Panc1 (cell line): Measurements from ENCODE around the gene HES1.

Source experiments
- CTCF ChIP-seq: fragments of 450-650 bp; IDR thresholded peaks from 2 replicates; pipeline ENCODE4 v1.5.1; 2017; ENCODE audit warnings: mild to moderate bottlenecking
- POLR2AphosphoS5 ChIP-seq: IDR thresholded peaks from 2 replicates; pipeline ENCODE4 v1.6.1; 2012; ENCODE audit warnings: mild to moderate bottlenecking, low read depth, low read length, moderate library complexity
- REST ChIP-seq, 2 experiments: IDR thresholded peaks; 2 replicates each; pipeline ENCODE4 v1.6.1; 2011 to 2012; ENCODE audit warnings: low read depth in 2 of 2, control low read depth in 1 of 2, low read length in 1 of 2, mild to moderate bottlenecking in 1 of 2, moderate library complexity in 1 of 2; ENCODE audit not compliant: insufficient read depth in 1 of 2
- SIN3A ChIP-seq: IDR thresholded peaks from 2 replicates; pipeline ENCODE4 v1.6.1; 2012; ENCODE audit warnings: low read depth, mild to moderate bottlenecking, low read length, moderate library complexity, borderline replicate concordance; ENCODE audit not compliant: insufficient read depth

DNA sequence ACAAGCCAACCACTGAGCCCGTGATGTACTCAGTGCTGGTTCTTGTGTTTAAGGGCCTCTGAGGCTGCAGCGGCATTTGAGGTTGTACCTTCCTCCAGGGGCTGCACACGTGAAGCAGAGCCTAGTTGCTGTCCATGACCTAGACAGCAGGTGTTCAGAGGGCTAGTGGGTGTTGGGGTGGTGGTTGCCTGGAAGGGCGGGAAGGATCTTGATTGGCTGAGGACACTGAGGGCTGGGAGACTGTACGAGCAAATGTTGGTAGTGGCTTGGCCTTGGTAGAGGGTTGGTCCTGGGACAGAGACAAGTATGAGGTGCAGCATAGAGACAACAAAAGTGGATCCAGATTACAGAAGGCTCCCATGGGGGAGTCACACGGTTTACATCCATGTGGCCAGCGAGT, 17.0 kb upstream of the HES1 start:
- TF ChIP-seq POLR2AphosphoS5: no peak
- no peak for TF ChIP-seq CTCF
- TF ChIP-seq SIN3A: no peak
- TF ChIP-seq REST (IDR thresholded peaks at IDR 0.05; ENCODE audit: insufficient read depth in 1 of 2, low read depth in 2 of 2, low read length in 1 of 2): no peak
